ENCODE measurements around the gene PRKN.

Gene PRKN

GRCh38 chr6:162226803-162227202 is 500.8 kb downstream of the PRKN start:
- Histone ChIP-seq H3K4me2 (ENCODE audit: low read length) (no peak overlapping the region), H3K4me1 (ENCODE audit: low read length) (no peaks in the 10 kb centered on the region), H3K4me3 (ENCODE audit: low read length) (no peak overlapping the region), H3K79me2 (ENCODE audit: low read length) (no peaks in the 10 kb centered on the region), H3K27me3 (ENCODE audit: low read depth, low read length) (no peaks in the 10 kb centered on the region), H4K20me1 (ENCODE audit: insufficient read depth, low read length) (no peaks in the 10 kb centered on the region), H2AFZ (ENCODE audit: low read depth, low read length) (no peak overlapping the region), H3K27ac (ENCODE audit: low read length) (no peak overlapping the region), H3K9ac (ENCODE audit: low read length) (no peak overlapping the region), H3K9me3 (ENCODE audit: insufficient read depth, low read length) (no peaks in the 10 kb centered on the region), H3K36me3 (replicated peaks; ENCODE audit: low read depth, low read length) (no peaks in the 10 kb centered on the region)
- TF ChIP-seq EZH2phosphoT487 (IDR thresholded peaks at IDR 0.05; ENCODE audit: low read depth) = no peak
- TF ChIP-seq CTCF (IDR thresholded peaks at IDR 0.05; ENCODE audit: low read depth, low read length) = no peak

GRCh38 chr6:162222521-162222920 is 505.0 kb downstream of the PRKN start:
- Histone ChIP-seq H3K4me1 (ENCODE audit: low read length) (no peaks in the 10 kb centered on the region), H3K9me3 (ENCODE audit: insufficient read depth, low read length) (no peaks in the 10 kb centered on the region), H2AFZ (ENCODE audit: low read depth, low read length) (no peak overlapping the region), H3K4me3 (ENCODE audit: low read length) (no peak overlapping the region), H3K9ac (ENCODE audit: low read length) (no peak overlapping the region), H3K27ac (ENCODE audit: low read length) (no peak overlapping the region), H3K27me3 (ENCODE audit: low read depth, low read length) (no peaks in the 10 kb centered on the region), H3K79me2 (ENCODE audit: low read length) (no peaks in the 10 kb centered on the region), H4K20me1 (ENCODE audit: insufficient read depth, low read length) (no peaks in the 10 kb centered on the region), H3K36me3 (replicated peaks; ENCODE audit: low read depth, low read length) (no peaks in the 10 kb centered on the region), H3K4me2 (ENCODE audit: low read length) (no peak overlapping the region)
- TF ChIP-seq CTCF (IDR thresholded peaks at IDR 0.05; ENCODE audit: low read depth, low read length) = no peak
- TF ChIP-seq EZH2phosphoT487 (IDR thresholded peaks at IDR 0.05; ENCODE audit: low read depth) = no peak

GRCh38 chr6:162220876-162221275 is 506.7 kb downstream of the PRKN start:
- H3K4me3 ChIP-seq (ENCODE audit: low read length) = no peak overlapping the region
- H3K27ac ChIP-seq (ENCODE audit: low read length) = no peak overlapping the region
- H3K9me3 ChIP-seq (ENCODE audit: insufficient read depth, low read length) = no peaks in the 10 kb centered on the region
- no peaks in the 10 kb centered on the region for H3K36me3 ChIP-seq (replicated peaks; ENCODE audit: low read depth, low read length)
- no peaks in the 10 kb centered on the region for H3K27me3 ChIP-seq (ENCODE audit: low read depth, low read length)
- no peak overlapping the region for H3K9ac ChIP-seq (ENCODE audit: low read length)
- no peaks in the 10 kb centered on the region for H3K4me1 ChIP-seq (ENCODE audit: low read length)
- H4K20me1 ChIP-seq (ENCODE audit: insufficient read depth, low read length) = no peaks in the 10 kb centered on the region
- no peaks in the 10 kb centered on the region for H3K79me2 ChIP-seq (ENCODE audit: low read length)
- TF ChIP-seq CTCF (IDR thresholded peaks at IDR 0.05; ENCODE audit: low read depth, low read length) = no peak
- TF ChIP-seq EZH2phosphoT487 (IDR thresholded peaks at IDR 0.05; ENCODE audit: low read depth) = no peak
- no peak overlapping the region for H3K4me2 ChIP-seq (ENCODE audit: low read length)
- no peak overlapping the region for H2AFZ ChIP-seq (ENCODE audit: low read depth, low read length)

GRCh38 chr6:162219266-162219665 is 508.3 kb downstream of the PRKN start:
- Histone ChIP-seq H2AFZ (ENCODE audit: low read depth, low read length) (no peak overlapping the region), H3K27me3 (ENCODE audit: low read depth, low read length) (no peaks in the 10 kb centered on the region), H3K27ac (ENCODE audit: low read length) (no peak overlapping the region), H3K4me2 (ENCODE audit: low read length) (no peak overlapping the region), H3K4me1 (ENCODE audit: low read length) (no peaks in the 10 kb centered on the region), H4K20me1 (ENCODE audit: insufficient read depth, low read length) (no peaks in the 10 kb centered on the region), H3K9me3 (ENCODE audit: insufficient read depth, low read length) (no peaks in the 10 kb centered on the region), H3K36me3 (replicated peaks; ENCODE audit: low read depth, low read length) (no peaks in the 10 kb centered on the region), H3K4me3 (ENCODE audit: low read length) (no peak overlapping the region), H3K9ac (ENCODE audit: low read length) (no peak overlapping the region), H3K79me2 (ENCODE audit: low read length) (no peaks in the 10 kb centered on the region)
- TF ChIP-seq EZH2phosphoT487 (IDR thresholded peaks at IDR 0.05; ENCODE audit: low read depth) (no peak), CTCF (IDR thresholded peaks at IDR 0.05; ENCODE audit: low read depth, low read length) (no peak)

Data from OCI-LY3 (cell line).